ENCODE measurements around the gene TTC36. TPM values are rescaled to one million over a fixed set of nuclear protein-coding genes. Genes with fewer than 3 reads are reported as not detected.
"Not testable (repeated sequence)": the region's sequence is repeated elsewhere in the genome, so short reads cannot be mapped to it uniquely, and the experiment has no call there.

Gene TTC36
- total RNA-seq, 1 donor from 2014 or later = 0.71 TPM

GRCh38 chr11:118572061-118572980, 45.0 kb downstream of the TTC36 start, which contains the start of gene ARCN1:
Gene ARCN1, plus strand, starts transcription at chr11:118572409. Its CDS starts 139 bp downstream, at chr11:118572548.
- DNase-seq (ENCODE audit: low spot score) (peak; percentile 88), ATAC-seq (peak; percentile 93)
- intact Hi-C loops (cut with DNase I) = no loop called here

GRCh38 chr11:118572981-118573550, 45.8 kb downstream of the TTC36 start:
- peak; percentile 20 for ATAC-seq
- intact Hi-C loops (cut with DNase I) = no loop called here

GRCh38 chr11:118574636-118575035, 47.4 kb downstream of the TTC36 start:
- no peak for DNase-seq (ENCODE audit: low spot score)
- intact Hi-C loops (cut with DNase I) = no loop called here
- no peak for ATAC-seq

More at GRCh38 chr11:118572981-118573550, 45.8 kb downstream of the TTC36 start:
- no peak for DNase-seq (ENCODE audit: low spot score)

- intact Hi-C loops (cut with DNase I); DNase-seq (ENCODE audit: low spot score); ATAC-seq: not testable (repeated sequence)
These were observed 50.7 kb downstream of the TTC36 start for GRCh38 chr11:118577995-118578394.

Other genes with a start within 250 kb of the TTC36 start
- gene CD3E, start 222.7 kb upstream of the TTC36 start, total RNA-seq = 2.5 TPM
- gene CD3D, start 184.8 kb upstream of the TTC36 start, total RNA-seq = 3.8 TPM
- gene CD3G, start 183.1 kb upstream of the TTC36 start, total RNA-seq = 1.2 TPM
- 40.8 TPM for gene UBE4A, start 167.9 kb upstream of the TTC36 start, total RNA-seq
- gene ATP5MG, start 125.9 kb upstream of the TTC36 start, total RNA-seq = 117 TPM
- 132 TPM for gene KMT2A, start 91.0 kb upstream of the TTC36 start, total RNA-seq
- gene TMEM25, start 3.7 kb downstream of the TTC36 start, total RNA-seq = 20.9 TPM
- gene IFT46, start 38.5 kb downstream of the TTC36 start, total RNA-seq = 22.2 TPM
- 135 TPM for gene ARCN1, start 44.9 kb downstream of the TTC36 start, total RNA-seq
- 419 TPM for gene PHLDB1, start 80.1 kb downstream of the TTC36 start, total RNA-seq
- not detected for gene TREH, start 152.2 kb downstream of the TTC36 start, total RNA-seq